Measurements from ENCODE around the gene OR10A7.
"Not testable (repeated sequence)": the region's sequence is repeated elsewhere in the genome, so short reads cannot be mapped to it uniquely, and the experiment has no call there.

Gene OR10A7, protein sequence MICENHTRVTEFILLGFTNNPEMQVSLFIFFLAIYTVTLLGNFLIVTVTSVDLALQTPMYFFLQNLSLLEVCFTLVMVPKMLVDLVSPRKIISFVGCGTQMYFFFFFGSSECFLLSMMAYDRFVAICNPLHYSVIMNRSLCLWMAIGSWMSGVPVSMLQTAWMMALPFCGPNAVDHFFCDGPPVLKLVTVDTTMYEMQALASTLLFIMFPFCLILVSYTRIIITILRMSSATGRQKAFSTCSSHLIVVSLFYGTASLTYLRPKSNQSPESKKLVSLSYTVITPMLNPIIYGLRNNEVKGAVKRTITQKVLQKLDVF

DNA sequence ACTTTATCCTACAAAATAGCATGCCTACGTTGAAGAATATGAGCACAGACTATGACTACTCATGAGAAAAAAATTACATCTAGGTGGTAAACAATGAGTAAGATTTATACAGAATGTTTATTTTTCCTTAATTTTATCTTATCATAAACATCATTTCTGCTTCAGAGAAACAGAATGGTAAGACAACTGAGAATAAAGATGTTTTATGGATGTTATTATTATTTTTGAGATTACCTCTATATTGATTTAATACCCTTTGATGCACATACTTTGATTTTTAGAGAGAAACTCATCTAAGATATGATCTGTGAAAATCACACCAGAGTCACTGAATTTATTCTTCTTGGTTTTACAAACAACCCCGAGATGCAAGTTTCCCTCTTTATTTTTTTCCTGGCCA lies at the start of gene OR10A7:
Gene OR10A7, plus strand, starts transcription at position 301 of the 400 bp plus-strand sequence. Its CDS starts 0 bp downstream, at position 301.
- DNase-seq (ENCODE audit: low read depth): no peak

DNA sequence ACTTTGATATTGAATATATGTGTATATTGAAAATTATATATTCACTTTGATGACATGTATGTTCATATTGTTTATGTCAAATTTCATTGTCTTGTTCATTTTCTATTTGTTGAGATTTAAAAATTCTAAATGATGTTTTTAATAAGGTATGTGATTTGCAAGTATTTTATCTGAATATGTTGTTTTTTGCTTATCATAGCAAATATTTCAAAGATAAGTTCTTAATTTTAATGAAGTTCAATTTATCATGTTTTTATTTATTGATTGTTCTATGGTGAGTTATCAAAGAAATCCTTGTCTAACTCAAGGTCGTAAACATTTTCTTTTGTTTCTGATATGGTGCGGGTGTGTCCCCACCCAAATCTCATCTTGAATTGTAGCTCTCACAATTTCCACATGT lies 49.4 kb upstream of the OR10A7 start:
- DNase-seq (ENCODE audit: low read depth): no peak

DNA sequence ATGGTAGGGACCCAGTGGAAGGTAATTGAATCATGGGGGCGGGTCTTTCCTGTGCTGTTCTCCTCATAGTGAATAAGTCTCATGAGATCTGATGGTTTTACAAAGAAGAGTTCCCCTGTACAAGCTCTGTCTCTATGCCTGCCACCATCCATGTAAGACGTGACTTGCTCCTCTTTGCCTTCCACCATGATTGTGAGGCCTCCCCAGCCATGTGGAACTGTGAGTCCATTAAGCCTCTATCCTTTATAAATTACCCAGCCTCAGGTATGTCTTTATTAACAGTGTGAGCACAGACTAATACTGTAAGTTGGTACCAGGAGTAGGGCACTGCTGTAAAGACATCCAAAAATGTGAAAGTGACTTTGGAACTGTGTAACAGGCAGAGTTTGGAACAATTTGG lies 49.0 kb upstream of the OR10A7 start:
- DNase-seq (ENCODE audit: low read depth): not testable (repeated sequence)

DNA sequence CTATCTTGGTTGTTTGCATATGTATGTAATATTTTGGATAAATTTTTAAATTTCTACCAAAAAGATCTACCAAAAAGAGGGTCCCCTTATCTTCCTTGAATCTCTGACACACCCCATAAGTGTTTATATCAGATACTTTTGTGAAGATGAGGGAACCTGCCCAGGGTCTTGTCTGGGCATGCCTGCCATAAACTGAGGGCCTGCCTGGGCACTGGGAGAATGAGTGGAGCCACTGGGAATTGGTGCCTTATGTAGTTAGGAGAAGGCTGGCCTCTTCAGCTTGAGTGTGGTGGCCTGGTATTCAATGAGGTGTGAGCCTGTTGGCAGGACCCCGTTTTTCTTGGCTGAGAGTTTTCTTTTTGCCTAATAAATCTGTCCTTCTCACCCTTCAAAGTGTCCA lies 48.1 kb upstream of the OR10A7 start:
- DNase-seq (ENCODE audit: low read depth): no peak

DNA sequence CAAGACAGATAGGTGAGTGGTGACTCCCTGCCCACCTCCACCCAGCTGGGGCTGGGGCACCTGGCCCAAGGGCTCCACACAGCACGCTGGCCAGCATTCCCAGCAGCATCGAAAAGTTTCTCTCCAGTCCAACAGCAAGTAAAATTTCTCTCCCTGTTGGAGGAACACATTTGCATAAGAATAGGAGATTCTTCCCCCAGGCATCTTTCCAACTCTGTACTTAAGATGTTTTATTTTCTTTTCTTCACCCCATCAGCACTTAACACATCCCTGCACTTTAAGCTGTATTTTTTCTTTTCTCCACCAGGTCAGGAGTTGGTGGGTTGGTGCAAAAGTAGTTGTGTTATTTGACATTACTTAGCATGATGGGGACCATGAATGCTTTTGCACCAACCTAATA lies 47.4 kb upstream of the OR10A7 start:
- no peak for DNase-seq (ENCODE audit: low read depth)

DNA sequence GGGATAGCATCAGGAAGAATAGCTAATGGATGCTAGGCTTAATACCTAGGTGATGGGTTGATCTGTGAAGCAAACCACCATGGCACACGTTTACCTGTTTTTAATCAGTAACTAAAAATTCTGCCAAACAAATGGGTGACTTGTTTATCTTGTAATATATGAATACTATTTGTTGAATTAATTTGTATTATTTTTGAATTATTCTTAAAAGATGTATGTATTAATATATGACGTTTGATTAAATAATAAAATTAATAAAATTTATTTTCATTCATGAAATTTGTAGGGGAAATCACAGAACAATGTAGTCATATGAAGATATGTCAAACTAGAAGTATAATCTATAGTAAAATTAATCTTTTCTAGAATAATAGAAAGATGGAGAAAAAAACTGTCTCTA lies 32.3 kb upstream of the OR10A7 start:
- DNase-seq (ENCODE audit: low read depth): no peak

- no peak for DNase-seq (ENCODE audit: low read depth)
Observed at GRCh38 chr12:55188974-55189556, 31.8 kb upstream of the OR10A7 start.

DNA sequence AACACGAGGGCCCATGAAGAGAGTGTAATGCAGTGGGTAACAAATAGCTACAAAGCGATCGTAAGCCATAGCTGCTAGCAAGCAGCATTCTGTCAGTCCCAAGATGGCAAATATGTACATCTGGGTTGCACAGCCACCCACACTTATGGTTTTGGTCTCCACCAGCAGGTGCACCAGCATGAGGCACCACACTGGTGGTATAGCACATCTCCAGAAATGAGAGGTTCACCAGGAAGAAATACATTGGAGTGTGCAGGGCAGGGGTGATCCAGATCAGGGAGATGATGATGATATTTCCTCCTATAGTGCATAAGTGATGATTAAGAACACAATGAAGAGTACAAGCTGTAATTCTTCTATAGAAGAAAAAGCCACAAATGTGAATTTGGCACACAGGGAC lies 26.4 kb upstream of the OR10A7 start:
- DNase-seq (ENCODE audit: low read depth): no peak

DNA sequence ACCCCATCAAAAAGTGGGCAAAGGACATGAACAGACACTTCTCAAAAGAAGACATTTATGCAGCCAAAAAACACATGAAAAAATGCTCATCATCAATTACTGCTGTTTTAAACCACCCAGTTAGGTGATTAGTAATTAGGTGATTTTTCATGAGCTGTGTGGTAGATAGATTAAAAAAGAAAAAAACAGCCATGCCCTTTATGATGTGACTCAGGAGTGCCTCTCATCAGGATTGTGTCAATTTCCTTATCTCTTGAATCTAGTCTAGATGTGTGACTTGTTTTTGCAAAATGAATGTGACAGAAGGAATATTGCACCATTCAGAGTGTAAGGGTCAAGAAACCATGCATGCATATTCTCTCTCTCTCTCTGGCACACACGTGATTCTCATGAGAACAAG lies 5.7 kb downstream of the OR10A7 start:
- DNase-seq (ENCODE audit: low read depth): no peak

- no peak for DNase-seq (ENCODE audit: low read depth)
Observed at GRCh38 chr12:55227643-55228042, 6.8 kb downstream of the OR10A7 start.

DNA sequence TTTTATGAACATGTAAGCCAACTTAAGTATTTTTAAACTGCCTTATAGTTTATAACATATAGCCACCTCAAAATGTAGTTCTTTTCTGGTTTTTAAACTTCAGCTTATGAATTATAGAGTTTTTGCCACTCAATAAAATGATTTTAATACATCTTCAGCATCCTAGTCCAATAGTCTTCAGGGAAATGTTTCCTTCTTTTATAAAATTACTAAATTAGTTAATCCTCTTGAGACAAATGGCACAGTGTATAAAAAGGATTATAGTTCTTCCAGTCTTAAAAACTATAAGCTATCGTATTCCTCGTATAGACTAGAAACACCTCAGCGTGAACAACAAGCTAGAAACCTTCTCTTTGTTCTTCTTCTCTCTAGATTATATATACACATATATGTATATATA lies 23.5 kb downstream of the OR10A7 start, which contains the start of gene OR6C74:
Gene OR6C74, plus strand, starts transcription at position 301 of the 400 bp plus-strand sequence. CDS start 2,679 bp downstream, outside the sequence.
- DNase-seq (ENCODE audit: low read depth): no peak

GRCh38 chr12:55246159-55246558 lies 25.3 kb downstream of the OR10A7 start:
- DNase-seq (ENCODE audit: low read depth): no peak

DNA sequence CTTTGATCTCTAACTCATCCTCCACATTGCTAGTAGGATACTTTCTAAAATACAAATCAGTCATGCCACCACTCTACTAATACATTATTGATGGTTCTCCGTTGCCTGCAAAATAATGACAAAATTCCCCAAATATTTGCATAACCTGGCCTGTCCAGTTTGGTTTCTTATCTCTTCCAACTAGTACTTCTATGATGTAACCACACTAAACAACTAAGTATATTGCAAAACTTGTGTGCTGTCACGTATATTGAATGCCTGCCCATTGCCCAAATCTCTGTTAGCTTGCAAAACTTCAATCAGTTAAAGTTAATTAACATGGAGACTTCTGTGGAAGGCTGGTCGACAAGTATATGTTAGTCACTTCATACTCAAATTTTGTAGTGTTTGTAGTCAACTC lies 30.1 kb downstream of the OR10A7 start:
- no peak for DNase-seq (ENCODE audit: low read depth)

GRCh38 chr12:55253281-55253680 lies 32.5 kb downstream of the OR10A7 start:
- DNase-seq (ENCODE audit: low read depth): no peak

GRCh38 chr12:55256831-55257230 lies 36.0 kb downstream of the OR10A7 start:
- DNase-seq (ENCODE audit: low read depth): no peak

GRCh38 chr12:55258303-55258702 lies 37.5 kb downstream of the OR10A7 start:
- no peak for DNase-seq (ENCODE audit: low read depth)

Measured in stimulated activated CD8-positive, alpha-beta memory T cell treated with anti-CD3 and anti-CD28 coated beads, Interleukin-4, amount 100 ng/mL, for 24 hours (primary cell).